Activated CD4-positive, alpha-beta memory T cell treated with anti-CD3 and anti-CD28 coated beads for 36 hours (primary cell): ENCODE data around the gene RNF4. TPM values are rescaled to one million over a fixed set of nuclear protein-coding genes. Genes with fewer than 3 reads are reported as not detected.

Experiments
- CTCF ChIA-PET: fragments of 350-600 bp; sonication (Branson Sonifier 250); formaldehyde crosslinking; loops from one replicate; lab custom pipeline; 2021; ENCODE audit warnings: antibody characterized with exemption, inconsistent platforms; lab: Charles Lee
- POLR2A ChIA-PET: fragments of 350-600 bp; sonication (Branson Sonifier 250); formaldehyde crosslinking; loops from one replicate; lab custom pipeline; 2021; ENCODE audit warnings: antibody characterized with exemption; lab: Charles Lee
- DNase-seq: peaks from one replicate; pipeline ENCODE4 v3.0.0-alpha.2; 2020
- H3K27ac Mint-ChIP-seq: one replicate; pipeline ENCODE4 v1.8.0; 2021; ENCODE audit warnings: mixed read lengths
- H3K27me3 Mint-ChIP-seq: one replicate; pipeline ENCODE4 v1.8.0; 2021; ENCODE audit warnings: mixed read lengths
- H3K36me3 Mint-ChIP-seq: one replicate; pipeline ENCODE4 v1.8.0; 2021; ENCODE audit warnings: mixed read lengths
- H3K4me1 Mint-ChIP-seq: one replicate; pipeline ENCODE4 v1.8.0; 2021; ENCODE audit warnings: low read depth, mixed read lengths
- H3K4me3 Mint-ChIP-seq: one replicate; pipeline ENCODE4 v1.8.0; 2021; ENCODE audit warnings: mild to moderate bottlenecking, mixed read lengths
- H3K9me3 Mint-ChIP-seq: one replicate; pipeline ENCODE4 v1.8.0; 2021; ENCODE audit warnings: mixed read lengths
- intact Hi-C: fragments of 100-400 bp; cut with micrococcal nuclease; formaldehyde crosslinking; loops from one replicate; pipeline ENCODE4 v1.15.1; 2023
- total RNA-seq, 2 experiments: library from RNA; stranded (reverse); gene quantifications; one replicate each; pipeline ENCODE4 v1.2.3, GENCODE V29; 2021

Gene RNF4
- total RNA-seq, 2 experiments from 2014 or later: 84.6 to 90.3 TPM

GRCh38 chr4:2449511-2450392 is 19.2 kb upstream of the RNF4 start:
- ChIA-PET CTCF (interaction anchor here (0.8 to 2.4 kb wide), 3 partner anchors 8 to 13 kb away, joined by 3 to 17 read pairs (median 5); no protein-coding TSS in a partner anchor), POLR2A (no interaction called here)
- intact Hi-C loops: no loop called here
- H3K27me3 Mint-ChIP-seq: no peaks in the 10 kb centered on the region
- H3K27ac Mint-ChIP-seq: no peak overlapping the region
- H3K4me3 Mint-ChIP-seq: no peak overlapping the region
- no peaks in the 10 kb centered on the region for H3K36me3 Mint-ChIP-seq
- no peaks in the 10 kb centered on the region for H3K4me1 Mint-ChIP-seq
- no peaks in the 10 kb centered on the region for H3K9me3 Mint-ChIP-seq
- no peak for DNase-seq

GRCh38 chr4:2450394-2451035 is 18.4 kb upstream of the RNF4 start:
- ChIA-PET CTCF (interaction anchor here (1.3 to 2.4 kb wide), 2 partner anchors 8 to 12 kb away, joined by 3 to 17 read pairs; no protein-coding TSS in a partner anchor), POLR2A (no interaction called here)
- H3K9me3 Mint-ChIP-seq: no peaks in the 10 kb centered on the region
- H3K4me3 Mint-ChIP-seq: no peak overlapping the region
- H3K27me3 Mint-ChIP-seq: no peaks in the 10 kb centered on the region
- intact Hi-C loops: no loop called here
- no peak for DNase-seq
- no peak overlapping the region for H3K27ac Mint-ChIP-seq
- H3K4me1 Mint-ChIP-seq: no peaks in the 10 kb centered on the region
- no peaks in the 10 kb centered on the region for H3K36me3 Mint-ChIP-seq

GRCh38 chr4:2451036-2451520 is 17.8 kb upstream of the RNF4 start:
- H3K27me3 Mint-ChIP-seq: no peaks in the 10 kb centered on the region
- no peak for DNase-seq
- no peak overlapping the region for H3K27ac Mint-ChIP-seq
- no peaks in the 10 kb centered on the region for H3K36me3 Mint-ChIP-seq
- POLR2A ChIA-PET: no interaction called here
- no peaks in the 10 kb centered on the region for H3K4me1 Mint-ChIP-seq
- H3K4me3 Mint-ChIP-seq: no peak overlapping the region
- CTCF ChIA-PET: interaction anchor here (1.3 to 2.4 kb wide), 2 partner anchors 9 to 12 kb away, joined by 3 to 17 read pairs; no protein-coding TSS in a partner anchor
- H3K9me3 Mint-ChIP-seq: no peaks in the 10 kb centered on the region
- intact Hi-C loops: no loop called here

GRCh38 chr4:2451821-2452785 is 16.8 kb upstream of the RNF4 start:
- CTCF ChIA-PET: interaction anchor here (1.7 to 2.4 kb wide), 2 partner anchors 10 to 11 kb away, joined by 4 to 17 read pairs; no protein-coding TSS in a partner anchor
- H3K9me3 Mint-ChIP-seq: no peaks in the 10 kb centered on the region
- intact Hi-C loops: no loop called here
- no peaks in the 10 kb centered on the region for H3K4me1 Mint-ChIP-seq
- no peak overlapping the region for H3K27ac Mint-ChIP-seq
- H3K36me3 Mint-ChIP-seq: no peaks in the 10 kb centered on the region
- DNase-seq: no peak
- H3K27me3 Mint-ChIP-seq: no peaks in the 10 kb centered on the region
- no peak overlapping the region for H3K4me3 Mint-ChIP-seq
- POLR2A ChIA-PET: no interaction called here

- Mint-ChIP-seq H3K36me3 (no peaks in the 10 kb centered on the region), H3K27ac (no peak overlapping the region), H3K4me3 (no peak overlapping the region), H3K9me3 (no peaks in the 10 kb centered on the region), H3K4me1 (peaks cover 2% of the 10 kb centered on the region), H3K27me3 (peaks cover 1% of the 10 kb centered on the region)
- intact Hi-C loops: no loop called here
- no peak for DNase-seq
- CTCF ChIA-PET: interaction anchor here (1.2 kb wide), 1 partner anchor 16 kb away, joined by 6 read pairs; no protein-coding TSS in a partner anchor
- POLR2A ChIA-PET: interaction anchor here (1.7 kb wide), 1 partner anchor 10 kb away, joined by 3 read pairs; no protein-coding TSS in a partner anchor
Observed at GRCh38 chr4:2457481-2458295, 11.2 kb upstream of the RNF4 start.

- Mint-ChIP-seq H3K9me3 (no peaks in the 10 kb centered on the region), H3K27ac (no peak overlapping the region), H3K4me1 (peaks cover 4% of the 10 kb centered on the region), H3K27me3 (peaks cover 1% of the 10 kb centered on the region), H3K4me3 (no peak overlapping the region), H3K36me3 (no peaks in the 10 kb centered on the region)
- CTCF ChIA-PET: interaction anchor here (1.1 kb wide), 1 partner anchor 239 kb away, joined by 4 read pairs; no protein-coding TSS in a partner anchor
- DNase-seq: no peak
- POLR2A ChIA-PET: interaction anchor here (1.7 kb wide), 1 partner anchor 9 kb away, joined by 3 read pairs; no protein-coding TSS in a partner anchor
- intact Hi-C loops: no loop called here
Observed at GRCh38 chr4:2458546-2459491, 10.1 kb upstream of the RNF4 start.

- Mint-ChIP-seq H3K27me3 (peaks cover 1% of the 10 kb centered on the region), H3K27ac (no peak overlapping the region), H3K4me3 (no peak overlapping the region), H3K36me3 (no peaks in the 10 kb centered on the region), H3K9me3 (no peaks in the 10 kb centered on the region), H3K4me1 (peaks cover 4% of the 10 kb centered on the region)
- no peak for DNase-seq
- ChIA-PET POLR2A (interaction anchor here (1.7 kb wide), 1 partner anchor 8 kb away, joined by 3 read pairs; no protein-coding TSS in a partner anchor), CTCF (interaction anchor here (1.1 kb wide), 1 partner anchor 240 kb away, joined by 4 read pairs; no protein-coding TSS in a partner anchor)
- intact Hi-C loops: no loop called here
Observed at GRCh38 chr4:2459589-2460349, 9.1 kb upstream of the RNF4 start.

- no peak overlapping the region for H3K27ac Mint-ChIP-seq
- H3K4me3 Mint-ChIP-seq: peak overlapping the region; percentile 12
- no peaks in the 10 kb centered on the region for H3K36me3 Mint-ChIP-seq
- H3K4me1 Mint-ChIP-seq: peaks cover 4% of the 10 kb centered on the region
- H3K9me3 Mint-ChIP-seq: no peaks in the 10 kb centered on the region
- ChIA-PET CTCF (interaction anchor here (0.7 to 2.3 kb wide), 5 partner anchors 20 to 242 kb away, joined by 3 to 14 read pairs (median 4); partner anchors contain the start of gene CFAP99), POLR2A (interaction anchor here (1.0 kb wide), 1 partner anchor 24 kb away, joined by 3 read pairs; no protein-coding TSS in a partner anchor)
- intact Hi-C loops: no loop called here
- no peak for DNase-seq
- peaks cover 1% of the 10 kb centered on the region for H3K27me3 Mint-ChIP-seq
Observed at GRCh38 chr4:2461246-2461960, 7.5 kb upstream of the RNF4 start.
